SJCRH30 (cell line): ENCODE results near the gene PEX10. TPM values are rescaled to one million over a fixed set of nuclear protein-coding genes. Genes with fewer than 3 reads are reported as not detected.
"Not testable (repeated sequence)": the region's sequence is repeated elsewhere in the genome, so short reads cannot be mapped to it uniquely, and the experiment has no call there.

Experiments used
- DNase-seq, 2 experiments: peaks; one replicate each; pipeline ENCODE4 v3.0.0-alpha.2; 2015 to 2020
- H3K27ac ChIP-seq: fragments of 250-450 bp; sonication (Bioruptor Pico); 2 replicates; pipeline ENCODE4 v1.5.1; 2020; ENCODE audit warnings: mild to moderate bottlenecking, moderate library complexity
- H3K27me3 ChIP-seq: fragments of 250-450 bp; sonication (Bioruptor Pico); 2 replicates; pipeline ENCODE4 v1.5.1; 2020; ENCODE audit warnings: mild to moderate bottlenecking, moderate library complexity
- H3K36me3 ChIP-seq: fragments of 250-450 bp; sonication (Bioruptor Pico); 2 replicates; pipeline ENCODE4 v1.5.1; 2020; ENCODE audit warnings: mild to moderate bottlenecking, moderate library complexity
- H3K4me1 ChIP-seq: fragments of 250-450 bp; sonication (Bioruptor Pico); 2 replicates; pipeline ENCODE4 v1.5.1; 2020; ENCODE audit warnings: mild to moderate bottlenecking, moderate library complexity
- H3K4me3 ChIP-seq: fragments of 250-450 bp; sonication (Bioruptor Pico); 2 replicates; pipeline ENCODE4 v1.5.1; 2020; ENCODE audit warnings: mild to moderate bottlenecking, moderate library complexity
- H3K9me3 ChIP-seq: fragments of 250-450 bp; sonication (Bioruptor Pico); replicated peaks from 2 replicates; pipeline ENCODE4 v1.5.1; 2020; ENCODE audit warnings: mild to moderate bottlenecking, moderate library complexity
- total RNA-seq: library from RNA; depleted of rRNA; stranded (reverse); fragments of >200 nt; shearing (Covaris generic); gene quantifications from 2 replicates; pipeline ENCODE4 v1.2.3, GENCODE V29; 2014

PEX10 gene
- total RNA-seq, 1 experiment from 2014 or later: 32.7 TPM

DNA sequence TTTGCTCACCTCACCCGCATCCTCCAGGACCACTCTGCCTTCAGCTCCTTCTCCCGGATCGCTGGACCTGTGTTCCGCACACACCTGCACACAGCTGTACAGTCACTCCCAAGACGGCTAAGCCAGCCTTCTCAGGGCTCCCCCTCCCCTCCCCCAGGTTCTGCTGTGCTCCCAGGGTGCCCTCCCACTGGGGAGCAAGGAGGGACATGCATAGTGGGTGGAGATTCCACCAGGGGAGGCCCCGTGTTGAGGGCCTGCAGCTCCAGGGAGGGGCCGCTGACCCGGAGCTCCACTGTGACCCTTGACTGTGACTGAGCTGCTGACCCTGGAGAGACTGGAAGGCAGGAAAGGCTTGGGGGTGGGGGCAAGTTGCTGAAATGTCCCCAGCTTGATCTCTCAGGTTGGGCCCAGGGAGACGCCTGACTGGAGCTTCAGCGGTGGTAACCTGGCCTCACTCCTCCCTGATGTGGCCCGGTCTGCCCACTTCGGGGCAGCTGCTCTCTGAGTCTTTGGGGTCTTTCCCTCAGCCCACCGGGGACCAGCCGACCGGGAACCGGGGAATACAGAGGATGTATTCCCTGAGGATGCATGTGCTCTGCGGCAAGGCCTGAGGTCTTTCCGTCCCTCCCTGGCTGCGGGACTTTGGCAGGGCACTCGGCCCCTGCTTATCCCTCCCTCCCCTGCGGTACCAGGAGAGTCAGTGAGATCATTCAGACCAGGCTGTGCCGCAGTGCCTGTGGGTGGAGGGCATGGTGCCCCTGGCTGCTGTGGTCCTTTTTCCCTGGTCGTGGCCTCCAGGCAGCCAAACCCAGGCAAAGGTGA, 35.1 kb upstream of the PEX10 start:
- H3K27ac ChIP-seq: no peak overlapping the region
- peaks cover 51% of the 10 kb centered on the region for H3K27me3 ChIP-seq
- H3K9me3 ChIP-seq: no peaks in the 10 kb centered on the region
- no peak for DNase-seq
- no peak overlapping the region for H3K4me3 ChIP-seq
- H3K4me1 ChIP-seq: peaks cover 10% of the 10 kb centered on the region; the same call in 1 of the 2 replicates
- H3K36me3 ChIP-seq: no peaks in the 10 kb centered on the region

DNA sequence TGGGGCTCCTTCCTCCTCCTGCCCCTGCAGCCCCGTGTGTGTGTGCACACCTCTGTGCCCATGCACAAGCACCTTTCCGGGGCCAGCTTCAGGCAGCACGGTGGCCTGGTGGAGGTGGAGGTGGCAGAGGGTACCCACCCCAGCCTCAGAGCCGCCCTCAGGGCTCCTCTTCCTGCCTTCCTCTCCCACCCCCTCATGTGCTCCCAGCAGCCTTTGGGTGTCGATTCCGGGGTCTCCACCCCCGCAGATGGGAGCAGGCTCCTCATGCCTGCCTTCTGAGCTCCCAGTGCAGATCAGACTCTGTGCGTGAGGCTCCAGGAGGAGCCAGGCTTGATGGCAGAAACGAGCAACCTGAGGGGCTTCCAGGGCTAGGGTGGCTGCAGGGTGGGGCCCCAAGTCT, 34.5 kb upstream of the PEX10 start:
- no peaks in the 10 kb centered on the region for H3K36me3 ChIP-seq
- H3K27me3 ChIP-seq: peaks cover 53% of the 10 kb centered on the region
- H3K4me1 ChIP-seq: peaks cover 10% of the 10 kb centered on the region; the same call in 1 of the 2 replicates
- H3K4me3 ChIP-seq: no peak overlapping the region
- DNase-seq: no peak
- no peaks in the 10 kb centered on the region for H3K9me3 ChIP-seq
- no peak overlapping the region for H3K27ac ChIP-seq

DNA sequence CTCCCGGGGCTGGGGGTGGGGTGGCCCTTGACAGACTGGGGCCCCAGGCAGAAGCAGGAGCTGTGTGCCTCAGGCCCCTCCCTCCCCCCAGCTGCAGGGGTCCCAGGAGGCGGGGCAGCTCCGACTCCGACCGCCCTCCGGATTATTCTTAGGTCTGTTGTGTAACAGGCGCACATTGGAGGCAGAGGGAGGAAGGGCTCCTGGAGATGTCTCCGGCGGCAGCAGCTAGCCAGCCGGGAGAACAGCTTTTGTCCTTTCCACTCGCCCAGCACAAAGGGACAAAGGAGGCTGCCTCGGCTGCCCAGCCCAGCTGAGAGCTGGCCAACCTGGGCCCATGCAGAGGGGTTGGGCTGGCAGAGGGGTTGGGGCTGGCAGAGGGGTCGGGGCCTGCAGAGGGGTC, 34.0 kb upstream of the PEX10 start:
- peaks cover 10% of the 10 kb centered on the region; the same call in 1 of the 2 replicates for H3K4me1 ChIP-seq

DNA sequence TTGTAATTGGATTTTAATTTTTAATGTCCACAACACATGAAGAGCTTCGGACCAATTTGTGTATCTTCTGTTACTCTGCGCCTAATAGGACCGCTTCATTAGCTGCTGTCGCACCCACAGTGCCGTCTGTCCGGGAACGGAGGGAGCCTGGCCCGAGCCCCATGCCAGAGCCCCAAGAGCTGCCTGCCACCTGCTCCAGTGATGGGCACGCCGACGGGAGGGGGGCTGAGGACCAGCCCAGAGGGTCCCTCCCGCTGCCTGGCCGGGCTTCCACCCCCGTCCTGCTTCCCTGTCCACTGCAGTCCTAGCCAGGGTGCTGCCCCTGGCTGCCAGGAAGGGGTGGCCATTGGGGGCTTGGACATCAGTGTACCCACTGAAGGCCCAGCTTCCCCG, 33.5 kb upstream of the PEX10 start:
- Histone ChIP-seq H3K9me3 (no peaks in the 10 kb centered on the region), H3K4me3 (no peak overlapping the region), H3K27me3 (peaks cover 51% of the 10 kb centered on the region), H3K4me1 (peaks cover 10% of the 10 kb centered on the region; the same call in 1 of the 2 replicates), H3K36me3 (no peaks in the 10 kb centered on the region), H3K27ac (no peak overlapping the region)
- DNase-seq: no peak

More for the DNA sequence above, 34.0 kb upstream of the PEX10 start:
- no peaks in the 10 kb centered on the region for H3K9me3 ChIP-seq
- DNase-seq: no peak
- no peak overlapping the region for H3K4me3 ChIP-seq
- no peak overlapping the region for H3K27ac ChIP-seq
- peaks cover 54% of the 10 kb centered on the region for H3K27me3 ChIP-seq
- H3K36me3 ChIP-seq: no peaks in the 10 kb centered on the region

DNA sequence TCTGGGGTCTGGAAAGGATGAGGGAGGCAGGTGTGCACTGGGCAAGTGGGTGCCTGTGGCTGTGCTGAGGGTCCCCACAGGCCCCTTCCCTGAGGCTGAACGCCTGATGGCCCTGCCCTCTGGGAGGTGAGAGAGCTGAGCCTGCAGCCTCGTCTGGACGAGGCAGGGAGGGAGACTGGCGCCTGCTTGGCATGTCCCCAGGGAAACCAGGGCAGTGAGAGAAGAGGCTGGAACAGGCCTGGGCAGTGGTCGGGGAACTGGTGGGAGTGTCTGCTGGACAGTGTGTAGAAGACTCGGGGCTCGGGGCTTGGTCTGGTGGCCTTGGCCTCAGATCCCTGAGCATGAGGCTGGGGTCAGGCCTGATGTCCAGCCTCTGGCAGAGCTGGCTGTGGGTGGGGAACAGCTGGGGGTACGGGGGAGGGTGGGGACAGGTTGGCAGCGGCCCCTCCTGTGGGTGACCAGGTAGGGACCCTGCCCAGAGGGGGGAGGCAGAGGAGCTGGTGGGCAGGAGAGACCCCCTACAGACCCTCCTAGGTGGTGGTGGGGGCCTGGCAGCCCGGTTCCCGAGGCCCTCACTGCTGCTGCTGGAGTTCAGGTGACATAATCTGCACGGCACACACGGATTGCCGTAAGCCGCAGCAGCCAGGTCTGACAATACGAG, 32.9 kb upstream of the PEX10 start:
- no peak overlapping the region for H3K4me3 ChIP-seq
- no peaks in the 10 kb centered on the region for H3K36me3 ChIP-seq
- H3K27me3 ChIP-seq: peaks cover 52% of the 10 kb centered on the region
- H3K4me1 ChIP-seq: peaks cover 10% of the 10 kb centered on the region; the same call in 1 of the 2 replicates
- DNase-seq: no peak
- H3K9me3 ChIP-seq: no peaks in the 10 kb centered on the region
- no peak overlapping the region for H3K27ac ChIP-seq

DNA sequence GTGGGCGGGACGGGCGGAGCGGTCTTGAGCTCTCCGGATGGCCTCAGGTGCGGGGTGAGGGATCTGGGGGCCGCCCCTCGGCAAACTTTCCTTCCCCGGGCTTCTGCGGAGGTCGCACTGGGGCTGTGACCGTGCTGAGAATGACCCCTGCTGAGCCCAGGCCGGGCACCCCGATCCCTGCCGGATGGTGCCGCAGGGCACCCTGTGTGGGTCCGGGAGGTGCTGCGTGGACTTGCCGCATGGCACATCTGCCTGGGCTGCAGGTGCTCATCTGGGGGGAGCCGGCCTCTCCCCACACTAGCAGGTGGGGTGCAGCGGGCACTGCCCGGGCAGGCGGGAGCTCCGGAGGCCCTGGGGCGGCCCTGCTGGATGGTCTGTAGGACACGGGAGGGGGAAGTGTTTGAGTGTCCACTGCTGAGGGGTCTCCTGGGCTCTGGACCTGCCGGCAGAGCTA, 31.8 kb upstream of the PEX10 start:
- no peak for DNase-seq
- Histone ChIP-seq H3K27me3 (peaks cover 48% of the 10 kb centered on the region), H3K36me3 (no peaks in the 10 kb centered on the region), H3K4me3 (no peak overlapping the region), H3K27ac (no peak overlapping the region), H3K9me3 (no peaks in the 10 kb centered on the region), H3K4me1 (peaks cover 10% of the 10 kb centered on the region; the same call in 1 of the 2 replicates)

DNA sequence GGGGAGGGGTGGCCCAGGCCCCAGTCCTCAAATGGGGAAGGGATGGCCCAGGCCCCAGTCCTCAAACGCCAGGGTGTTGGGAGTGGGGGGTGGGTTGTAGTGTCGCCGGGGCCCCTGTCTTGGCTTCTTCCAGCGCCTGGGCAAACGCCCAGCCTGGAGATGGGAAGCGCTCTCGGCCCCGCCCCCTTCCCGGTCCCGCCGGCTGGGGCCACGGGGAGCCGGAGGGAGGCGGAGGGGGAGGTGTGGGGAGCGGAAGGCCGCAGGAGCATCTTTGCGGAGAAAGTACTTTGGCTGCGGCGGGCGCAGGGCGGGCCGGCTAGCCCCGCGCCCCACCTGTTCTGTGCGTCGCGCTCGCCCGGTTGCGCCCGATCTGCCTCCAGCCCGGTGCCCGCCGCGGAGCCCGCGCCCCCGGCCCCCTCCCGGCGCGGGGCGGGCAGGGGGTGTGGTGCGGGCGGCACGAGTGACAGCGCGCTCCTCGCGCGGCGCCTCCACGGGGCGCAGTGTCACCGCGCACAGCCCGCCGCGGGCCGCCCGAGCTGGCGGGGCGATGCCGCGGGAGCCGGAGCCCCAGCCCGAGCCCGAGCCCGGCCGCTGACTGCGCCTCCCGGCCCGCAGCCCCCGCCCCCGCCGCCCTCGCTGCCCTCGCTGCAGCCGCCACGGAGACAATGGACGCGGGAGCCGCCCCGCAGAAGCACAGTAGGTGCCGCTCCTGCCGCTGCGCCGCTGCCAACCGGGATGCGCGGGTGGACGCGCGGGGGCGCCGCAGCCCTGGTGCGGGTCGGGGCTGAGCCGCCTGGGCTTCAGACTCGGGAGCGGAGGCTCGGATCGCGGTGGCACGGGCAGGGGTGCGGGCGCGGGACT, 31.1 kb upstream of the PEX10 start:
- H3K9me3 ChIP-seq: no peaks in the 10 kb centered on the region
- H3K27me3 ChIP-seq: peaks cover 48% of the 10 kb centered on the region
- no peaks in the 10 kb centered on the region for H3K36me3 ChIP-seq
- DNase-seq: no peak
- no peak overlapping the region for H3K27ac ChIP-seq
- peaks cover 7% of the 10 kb centered on the region; the same call in 1 of the 2 replicates for H3K4me1 ChIP-seq
- H3K4me3 ChIP-seq: no peak overlapping the region

DNA sequence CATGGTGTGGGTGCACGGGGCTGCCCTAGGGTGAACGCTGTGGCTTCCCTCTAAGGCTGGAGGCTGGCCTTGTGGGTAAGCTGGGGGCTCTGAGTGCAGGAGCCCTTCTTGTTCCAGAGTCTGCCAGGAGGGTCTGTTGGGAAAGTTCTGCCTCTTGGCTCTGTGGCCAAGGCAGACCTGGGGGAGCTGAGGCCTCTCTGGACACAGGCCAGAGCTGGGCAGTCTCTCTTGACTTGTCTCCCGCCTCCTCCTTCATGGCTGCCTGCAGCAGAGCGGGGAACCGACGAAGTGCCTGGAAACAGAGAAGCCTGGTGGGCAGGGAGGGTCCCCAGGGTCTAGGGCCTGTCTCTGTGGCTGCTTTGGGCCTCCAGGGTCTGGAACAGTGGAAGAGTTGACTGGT, 30.3 kb upstream of the PEX10 start:
- Histone ChIP-seq H3K27me3 (peaks cover 48% of the 10 kb centered on the region), H3K27ac (no peak overlapping the region), H3K4me3 (no peak overlapping the region), H3K4me1 (peaks cover 1% of the 10 kb centered on the region; the same call in 1 of the 2 replicates), H3K9me3 (no peaks in the 10 kb centered on the region), H3K36me3 (no peaks in the 10 kb centered on the region)
- no peak for DNase-seq

DNA sequence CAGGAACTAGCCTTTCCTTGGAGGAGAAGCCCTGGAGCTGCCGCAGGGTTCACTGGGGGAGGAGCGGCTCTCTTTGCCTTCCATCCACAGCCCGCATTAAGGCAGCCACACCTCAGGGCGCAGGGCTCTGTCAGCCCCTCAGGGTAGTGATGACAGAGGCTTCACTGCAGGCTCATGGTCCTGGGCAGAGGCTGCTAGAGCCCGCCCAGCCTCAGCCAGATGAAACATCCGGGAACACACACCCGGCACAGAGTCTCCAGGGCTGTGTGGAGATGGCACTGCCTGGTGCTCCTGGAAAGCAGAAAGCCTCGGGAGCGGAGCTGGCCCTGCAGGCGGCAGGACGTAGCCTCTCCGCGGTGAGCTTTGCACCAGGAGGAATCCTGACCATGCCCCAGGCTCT, 29.4 kb upstream of the PEX10 start:
- no peaks in the 10 kb centered on the region for H3K9me3 ChIP-seq
- no peaks in the 10 kb centered on the region for H3K4me1 ChIP-seq
- H3K4me3 ChIP-seq: no peak overlapping the region
- DNase-seq: no peak
- no peaks in the 10 kb centered on the region for H3K36me3 ChIP-seq
- peaks cover 48% of the 10 kb centered on the region for H3K27me3 ChIP-seq
- no peak overlapping the region for H3K27ac ChIP-seq

DNA sequence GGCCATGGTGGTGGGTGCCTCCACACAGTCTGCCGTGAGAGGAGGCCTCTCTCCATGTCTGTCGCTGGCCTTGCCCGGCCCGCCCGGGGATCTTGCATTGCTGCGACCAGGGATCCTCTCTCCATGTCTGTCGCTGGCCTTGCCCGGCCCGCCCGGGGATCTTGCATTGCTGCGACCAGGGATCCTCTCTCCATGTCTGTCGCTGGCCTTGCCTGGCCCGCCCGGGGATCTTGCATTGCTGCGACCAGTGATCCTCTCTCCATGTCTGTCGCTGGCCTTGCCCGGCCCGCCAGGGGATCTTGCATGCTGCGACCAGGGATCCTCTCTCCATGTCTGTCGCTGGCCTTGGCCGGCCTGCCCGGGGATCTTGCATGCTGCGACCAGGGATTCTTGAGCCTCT, 28.0 kb upstream of the PEX10 start:
- not testable (repeated sequence) for H3K9me3 ChIP-seq, H3K4me3 ChIP-seq, DNase-seq, H3K27ac ChIP-seq, H3K4me1 ChIP-seq, H3K36me3 ChIP-seq
- peaks cover 40% of the 10 kb centered on the region for H3K27me3 ChIP-seq

DNA sequence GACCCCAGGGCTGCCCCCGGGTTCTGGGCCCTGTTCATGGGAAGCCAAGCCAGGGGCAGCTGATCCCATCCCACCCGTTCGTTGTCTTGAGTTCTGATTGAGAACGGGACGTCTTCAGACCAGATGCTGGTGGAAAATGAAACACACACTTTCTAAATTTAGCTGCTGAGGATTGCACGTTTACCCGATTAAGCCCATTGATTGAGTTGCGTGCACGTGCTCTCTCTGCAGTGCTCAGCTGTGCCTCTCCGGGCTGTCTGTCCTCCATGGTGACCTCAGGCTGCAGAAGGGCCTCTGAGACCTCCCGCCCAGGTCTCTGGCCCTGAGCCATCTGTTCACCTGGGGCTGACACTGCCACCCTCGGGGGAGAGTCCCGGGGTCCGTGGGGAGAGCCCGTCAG, 27.0 kb upstream of the PEX10 start:
- H3K36me3 ChIP-seq: no peaks in the 10 kb centered on the region
- peaks cover 41% of the 10 kb centered on the region for H3K27me3 ChIP-seq
- no peak for DNase-seq

DNA sequence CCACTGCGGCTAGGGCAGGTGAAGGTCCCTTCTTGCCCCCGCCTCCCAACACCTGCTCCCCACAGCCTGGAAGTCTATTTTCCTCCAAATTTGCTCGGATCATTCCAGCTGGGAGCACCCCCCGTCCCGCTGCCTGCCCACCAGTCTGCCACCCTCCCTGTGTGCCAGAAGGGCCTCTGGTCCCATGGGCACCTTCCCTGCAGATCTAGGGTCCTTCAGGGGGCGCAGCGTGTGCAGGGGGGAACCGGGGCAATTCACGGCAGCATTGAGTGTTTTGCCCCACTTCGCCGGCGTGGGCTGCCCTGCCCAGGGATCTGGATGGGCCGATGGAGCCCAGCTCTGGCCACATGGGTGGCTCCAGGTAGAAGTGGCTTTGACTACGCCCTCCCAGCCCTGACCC, 26.3 kb upstream of the PEX10 start:
- Histone ChIP-seq H3K36me3 (no peaks in the 10 kb centered on the region), H3K27ac (no peak overlapping the region), H3K27me3 (peaks cover 44% of the 10 kb centered on the region), H3K4me3 (no peak overlapping the region), H3K9me3 (no peaks in the 10 kb centered on the region), H3K4me1 (no peaks in the 10 kb centered on the region)
- no peak for DNase-seq

More for the DNA sequence above, 27.0 kb upstream of the PEX10 start:
- Histone ChIP-seq H3K27ac (no peak overlapping the region), H3K9me3 (no peaks in the 10 kb centered on the region), H3K4me1 (no peaks in the 10 kb centered on the region), H3K4me3 (no peak overlapping the region)

DNA sequence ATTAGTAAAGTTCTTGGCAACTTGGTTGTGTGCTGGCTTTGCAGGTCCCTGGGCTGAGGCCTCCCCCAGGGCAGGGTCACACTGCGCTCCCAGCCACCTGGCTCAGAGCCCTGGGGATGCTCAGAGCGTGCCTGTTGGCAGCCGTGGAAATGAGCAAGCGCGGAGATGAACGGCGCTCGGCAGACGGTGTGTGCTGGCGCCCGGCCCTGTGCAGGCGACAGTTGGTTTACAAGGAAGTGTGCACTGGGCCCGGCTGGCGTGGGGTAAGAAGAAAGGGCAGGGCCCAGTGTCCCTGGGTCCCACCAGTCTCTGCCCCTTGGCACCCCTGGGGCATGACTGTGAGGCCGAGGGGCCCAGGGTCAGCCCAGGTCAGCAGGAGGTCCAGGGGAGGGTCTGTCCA, 25.7 kb upstream of the PEX10 start:
- H3K27me3 ChIP-seq: peaks cover 49% of the 10 kb centered on the region
- H3K4me3 ChIP-seq: no peak overlapping the region
- no peaks in the 10 kb centered on the region for H3K4me1 ChIP-seq
- H3K9me3 ChIP-seq: no peaks in the 10 kb centered on the region
- DNase-seq: no peak
- no peak overlapping the region for H3K27ac ChIP-seq
- H3K36me3 ChIP-seq: no peaks in the 10 kb centered on the region

DNA sequence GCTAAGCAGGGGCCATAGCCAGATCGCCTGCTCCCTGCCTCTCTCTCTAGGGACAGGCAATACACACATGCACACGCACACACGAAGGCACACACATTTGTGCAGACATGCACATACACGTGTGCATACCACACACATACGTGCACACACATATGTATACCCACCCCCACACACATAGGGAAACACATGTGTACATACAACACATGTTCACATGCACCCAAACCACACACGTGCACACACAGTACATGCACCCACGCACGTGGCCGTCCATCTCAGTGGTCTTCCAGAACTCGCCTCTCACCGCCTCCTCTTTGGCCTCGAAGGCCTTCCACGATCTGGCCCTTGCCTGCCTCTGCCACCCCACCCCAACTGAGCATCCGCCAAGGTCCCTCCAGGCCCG, 25.3 kb upstream of the PEX10 start:
- Histone ChIP-seq H3K36me3 (no peaks in the 10 kb centered on the region), H3K27ac (no peak overlapping the region), H3K4me1 (no peaks in the 10 kb centered on the region), H3K9me3 (no peaks in the 10 kb centered on the region), H3K4me3 (no peak overlapping the region), H3K27me3 (peaks cover 49% of the 10 kb centered on the region)
- no peak for DNase-seq

DNA sequence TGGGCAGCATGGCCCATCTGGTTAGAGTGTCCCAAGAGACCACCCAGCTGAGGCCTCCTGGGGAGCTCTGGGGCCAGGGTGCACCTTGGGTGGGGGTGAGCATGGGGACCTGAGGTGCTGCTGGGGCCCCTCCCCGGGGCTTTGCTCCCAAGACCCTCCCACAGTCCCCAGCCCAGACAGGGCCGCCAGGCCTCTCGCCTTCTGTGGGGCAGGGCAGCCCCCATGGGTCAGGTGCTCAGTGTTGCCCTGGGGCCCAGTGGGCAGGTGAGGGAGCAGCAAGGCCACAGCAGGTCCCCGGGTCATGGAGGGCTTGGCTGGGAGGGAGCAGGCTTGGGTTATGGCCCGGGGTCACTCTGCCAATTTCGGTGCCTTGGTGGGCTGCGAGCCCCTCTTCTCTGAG, 24.5 kb upstream of the PEX10 start:
- no peaks in the 10 kb centered on the region for H3K36me3 ChIP-seq
- H3K9me3 ChIP-seq: no peaks in the 10 kb centered on the region
- no peak overlapping the region for H3K27ac ChIP-seq
- DNase-seq: no peak
- peaks cover 49% of the 10 kb centered on the region for H3K27me3 ChIP-seq
- H3K4me3 ChIP-seq: no peak overlapping the region
- no peaks in the 10 kb centered on the region for H3K4me1 ChIP-seq
